Brain pericyte (primary cell): Measurements from ENCODE around the gene HRNR.

Experiments used
- DNase-seq: peaks from one replicate; pipeline ENCODE4 v3.0.0-alpha.2; 2012; ENCODE audit warnings: low read depth, low spot score

HRNR gene

DNA sequence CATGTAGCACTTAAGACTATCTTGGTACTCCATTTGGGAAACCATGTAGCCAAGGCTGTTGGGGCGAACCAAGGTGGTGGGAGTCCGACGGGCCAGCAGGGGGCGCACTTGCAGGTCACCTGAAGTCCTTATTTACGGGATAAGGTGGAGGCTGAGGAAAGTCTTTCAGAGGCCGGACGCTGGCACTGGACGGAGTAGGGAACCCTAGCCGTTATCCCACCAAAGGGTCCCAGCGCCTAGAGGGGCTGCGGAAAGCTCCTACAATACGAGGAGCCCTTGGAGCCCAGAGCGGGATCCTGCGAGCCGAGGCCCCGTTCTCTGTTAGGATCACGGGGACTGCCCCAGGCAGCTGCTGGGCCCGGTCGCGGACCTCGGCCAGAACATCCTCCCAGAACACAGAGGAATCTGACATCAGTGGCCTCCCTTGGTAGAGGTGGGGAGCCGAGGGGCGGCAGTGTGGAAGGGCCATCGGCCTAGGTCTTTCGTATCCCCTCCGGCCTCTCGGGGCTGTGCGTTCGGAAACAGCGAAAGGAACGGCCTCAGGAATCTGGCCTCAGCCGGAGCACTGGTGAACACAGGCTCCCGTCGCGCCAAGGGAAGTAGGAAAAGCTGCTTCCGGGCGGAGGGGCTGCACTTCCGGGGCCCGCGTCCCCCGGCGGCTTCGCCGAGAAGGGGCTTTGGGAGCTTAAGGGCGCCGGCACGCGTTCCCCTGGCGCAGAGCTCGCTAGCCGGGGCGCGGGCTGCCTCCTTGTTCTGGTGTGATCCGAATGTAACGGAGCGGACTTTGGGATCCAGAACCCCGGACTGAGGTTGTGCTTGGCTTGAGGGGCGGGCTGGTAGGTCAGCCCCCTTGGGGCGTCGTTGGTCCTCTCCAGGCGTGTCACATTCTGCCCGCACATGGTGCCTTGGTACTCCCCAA is 35.1 kb downstream of the HRNR start:
- DNase-seq = no peak

- DNase-seq = no peak
Measured at GRCh38 chr1:152186556-152187285, 37.3 kb downstream of the HRNR start.

DNA sequence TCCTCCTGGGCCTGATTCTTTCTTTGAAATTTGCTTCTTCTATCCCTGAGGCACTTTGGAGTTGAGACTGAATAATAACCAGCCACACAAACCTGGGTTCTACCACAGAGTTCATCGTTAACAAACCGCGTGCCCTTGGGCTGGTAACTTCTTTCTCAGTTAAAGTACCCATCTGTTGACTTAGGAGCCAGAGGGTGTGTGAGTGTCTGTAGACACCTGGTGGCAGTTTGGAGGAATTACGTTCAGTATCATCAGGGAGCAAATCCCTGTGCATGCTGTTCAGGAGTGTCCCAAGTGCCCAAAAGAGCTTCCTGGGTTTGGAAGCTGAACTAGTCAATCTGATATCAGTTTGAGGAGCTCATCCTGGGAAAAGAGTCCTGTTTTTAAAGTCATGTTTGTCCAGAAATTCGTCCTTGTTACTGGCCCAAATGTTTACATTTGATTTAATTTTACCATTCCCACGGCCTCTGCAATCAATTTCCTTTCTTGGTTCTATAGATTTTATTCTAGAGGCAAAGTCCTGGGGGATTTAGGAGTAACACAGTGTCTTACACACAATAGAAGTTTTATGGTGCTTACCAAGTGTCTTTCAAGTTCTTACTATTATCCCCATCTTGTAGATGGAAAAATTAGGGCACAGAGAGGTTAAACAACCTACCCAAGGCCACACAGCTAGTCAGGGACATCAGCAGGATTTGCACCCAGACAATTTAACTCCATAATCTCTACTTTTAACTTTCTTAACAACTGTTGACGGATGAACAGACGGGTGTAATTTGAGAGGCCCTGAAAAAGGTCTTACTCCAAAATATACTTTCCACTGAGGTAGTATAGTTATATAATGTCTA is 38.2 kb downstream of the HRNR start:
- no peak for DNase-seq

DNA sequence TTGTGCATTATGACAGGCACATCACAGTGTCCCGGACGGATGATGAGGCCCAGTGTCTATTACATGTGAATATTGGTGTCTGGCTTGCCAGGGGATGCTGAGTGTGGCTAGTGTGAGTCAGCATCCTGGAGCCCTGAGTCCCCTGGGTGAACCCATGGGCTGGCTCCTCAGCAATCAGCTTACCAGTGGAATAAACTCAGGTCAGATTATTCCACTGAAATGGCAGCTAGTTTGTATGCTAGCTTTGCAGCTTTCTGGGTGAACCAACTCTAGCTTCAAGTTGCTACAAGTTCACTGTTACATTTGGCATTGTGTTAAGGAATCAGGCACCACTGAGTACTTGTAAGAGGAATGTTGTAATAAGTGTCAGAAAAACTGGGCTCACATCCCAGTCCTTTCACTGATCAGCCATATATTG is 41.0 kb downstream of the HRNR start:
- DNase-seq = no peak

DNA sequence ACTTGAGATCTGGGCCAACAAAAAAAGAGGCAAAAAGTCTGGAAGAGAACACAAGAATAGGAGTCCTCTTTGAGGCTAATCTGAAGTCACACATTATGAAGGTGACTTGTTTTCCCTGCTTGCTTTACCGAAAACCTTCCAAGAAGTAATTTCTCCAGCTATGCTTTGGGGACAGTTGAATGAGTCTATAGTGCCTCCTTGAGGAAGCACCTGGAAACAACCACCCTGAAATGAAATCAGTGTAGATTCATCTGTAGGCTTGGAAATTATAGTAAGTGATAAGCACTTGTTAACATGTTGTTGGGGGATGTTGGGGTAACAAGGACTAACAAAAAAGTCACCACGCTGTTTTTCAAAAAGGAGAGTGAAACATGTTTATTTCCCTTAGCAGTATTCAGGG is 41.6 kb downstream of the HRNR start:
- DNase-seq = no peak

GRCh38 chr1:152179566-152179965 is 44.4 kb downstream of the HRNR start:
- DNase-seq = no peak

GRCh38 chr1:152170287-152170905 is 53.6 kb downstream of the HRNR start:
- no peak for DNase-seq

DNA sequence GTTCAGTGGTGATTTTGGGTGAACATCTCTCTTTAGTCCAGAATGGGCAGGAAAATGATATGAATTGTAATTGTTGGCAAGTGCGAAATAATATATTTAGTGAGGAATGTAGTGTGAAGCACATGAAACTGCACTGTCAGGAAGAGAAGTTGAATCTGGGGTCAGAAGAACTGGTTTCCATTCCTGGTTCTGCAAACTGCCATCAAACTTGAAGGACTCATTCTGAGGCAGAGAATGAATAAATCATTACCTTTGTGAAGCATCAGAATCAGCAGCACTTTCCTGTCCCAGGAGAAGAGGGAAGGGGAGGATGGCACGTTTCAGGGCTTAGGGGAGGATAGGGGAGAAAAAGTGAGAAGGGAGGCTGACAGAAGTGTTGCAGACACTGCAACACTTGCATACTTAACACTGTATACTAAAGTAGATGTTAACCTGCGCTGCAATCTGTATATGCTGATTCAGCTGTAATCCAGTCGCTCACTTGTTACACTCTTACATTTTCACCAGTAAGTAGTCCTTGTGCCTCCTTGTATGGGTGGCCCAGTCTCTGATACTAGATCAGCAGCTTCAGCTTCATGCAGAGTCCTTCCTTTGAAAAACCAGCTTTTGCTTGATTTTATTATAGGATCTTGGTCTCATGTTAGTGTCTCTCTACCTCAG is 54.5 kb downstream of the HRNR start:
- no peak for DNase-seq

DNA sequence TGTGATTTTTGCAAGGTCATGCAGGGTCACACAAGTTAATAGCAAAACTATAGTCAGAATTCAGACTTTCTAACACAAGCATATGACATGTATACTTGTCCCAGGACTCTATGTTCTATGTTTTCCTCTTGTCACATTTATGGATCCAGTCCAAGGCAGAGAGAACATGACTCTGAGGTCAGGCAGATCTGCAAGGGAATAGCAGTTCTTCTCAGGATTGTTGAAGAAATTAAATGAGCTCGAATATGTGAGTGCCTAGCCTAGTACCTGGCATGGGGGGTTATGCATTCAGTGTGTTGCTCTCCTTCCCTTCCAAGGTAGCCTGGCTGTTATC is 55.5 kb downstream of the HRNR start:
- no peak for DNase-seq

DNA sequence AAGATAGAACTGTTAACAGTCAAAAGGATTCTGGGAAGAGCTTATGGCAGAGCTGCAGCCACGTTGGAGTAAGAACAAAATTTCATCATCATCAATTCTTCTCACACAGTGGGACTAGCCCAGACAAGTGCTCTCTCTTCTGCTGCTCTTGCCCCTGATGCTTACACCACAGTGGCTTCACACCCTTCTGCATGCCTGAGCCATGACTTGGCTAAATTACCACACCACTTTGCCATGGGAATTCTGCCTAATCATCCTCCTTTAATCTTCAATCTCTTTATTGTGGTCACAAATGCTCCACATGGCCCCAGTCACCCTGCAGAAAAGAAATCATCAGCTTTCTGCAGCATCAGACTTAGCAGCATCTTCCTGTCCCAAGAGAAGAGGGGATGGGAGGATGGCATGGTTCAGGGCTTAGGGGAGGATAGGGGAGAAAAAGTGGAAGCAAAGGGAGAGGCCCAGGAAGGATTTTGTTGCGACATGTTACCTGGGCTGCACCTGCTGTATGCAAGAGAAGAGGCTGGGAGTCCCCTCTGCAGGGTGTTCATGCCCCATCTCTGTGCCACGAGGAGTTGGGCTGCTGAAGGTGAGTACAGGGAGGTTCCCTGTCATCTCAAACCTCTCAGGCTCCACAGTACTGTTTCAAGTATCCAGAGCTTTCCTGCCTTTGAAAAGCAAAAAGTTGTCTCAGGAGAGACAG is 56.0 kb downstream of the HRNR start:
- DNase-seq = no peak

DNA sequence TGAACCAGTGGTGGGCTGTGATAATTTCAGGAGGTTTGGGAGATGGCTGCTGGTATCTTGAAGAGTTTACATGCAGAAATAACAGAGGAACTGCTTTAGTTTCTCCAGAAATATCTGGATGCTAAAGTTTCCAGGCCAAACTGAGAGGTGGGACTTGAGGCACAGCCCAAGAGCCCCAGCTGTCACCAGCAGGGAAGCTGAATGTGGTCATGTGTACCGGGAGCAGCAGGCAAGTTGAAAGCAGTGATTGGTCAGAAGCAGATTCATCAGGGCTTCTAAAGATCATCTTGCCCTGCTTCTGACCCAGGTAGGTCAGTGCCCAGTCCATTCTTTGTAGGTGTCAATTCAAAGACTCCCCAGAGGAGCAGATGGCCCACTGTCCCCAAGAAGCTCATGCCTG is 57.0 kb downstream of the HRNR start:
- no peak for DNase-seq

DNA sequence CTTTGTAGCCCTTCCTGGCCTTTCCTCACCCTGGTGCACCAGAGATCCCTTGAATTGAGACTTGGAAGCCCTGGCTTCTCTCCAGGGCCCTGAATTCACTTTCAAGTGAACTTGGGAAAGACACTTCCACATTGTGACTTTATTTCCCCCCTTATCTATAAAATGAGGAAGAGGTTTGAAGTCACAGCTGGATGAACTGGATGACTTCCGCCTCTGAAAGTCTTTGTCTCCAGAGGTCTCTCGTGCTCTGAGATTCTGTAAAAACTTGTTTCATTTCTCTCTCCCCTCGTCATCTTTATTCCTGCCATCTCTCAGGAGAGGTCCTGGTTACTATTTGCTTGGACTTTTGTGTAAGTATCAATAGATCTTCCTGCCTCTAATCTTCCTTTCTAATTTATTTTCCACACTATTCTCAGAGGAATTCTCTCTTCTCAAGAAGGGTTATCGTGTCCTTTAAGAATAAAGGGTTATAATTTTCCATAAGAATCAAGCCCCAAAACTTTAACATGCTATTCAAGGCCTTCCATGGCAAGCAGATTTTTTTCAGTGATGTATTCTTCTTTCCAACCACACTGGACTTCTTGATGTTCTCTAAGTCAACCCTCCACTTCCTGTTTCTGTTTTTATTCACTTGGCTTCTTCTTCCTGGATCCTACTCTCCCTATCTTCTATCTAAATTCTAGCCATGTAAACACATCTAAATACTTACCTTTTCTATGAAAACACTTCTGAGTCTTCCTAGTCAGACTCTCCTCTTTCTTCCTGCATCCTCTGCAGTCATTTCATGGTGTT is 58.5 kb downstream of the HRNR start:
- DNase-seq = no peak

GRCh38 chr1:152164517-152165136 is 59.4 kb downstream of the HRNR start:
- DNase-seq = no peak

DNA sequence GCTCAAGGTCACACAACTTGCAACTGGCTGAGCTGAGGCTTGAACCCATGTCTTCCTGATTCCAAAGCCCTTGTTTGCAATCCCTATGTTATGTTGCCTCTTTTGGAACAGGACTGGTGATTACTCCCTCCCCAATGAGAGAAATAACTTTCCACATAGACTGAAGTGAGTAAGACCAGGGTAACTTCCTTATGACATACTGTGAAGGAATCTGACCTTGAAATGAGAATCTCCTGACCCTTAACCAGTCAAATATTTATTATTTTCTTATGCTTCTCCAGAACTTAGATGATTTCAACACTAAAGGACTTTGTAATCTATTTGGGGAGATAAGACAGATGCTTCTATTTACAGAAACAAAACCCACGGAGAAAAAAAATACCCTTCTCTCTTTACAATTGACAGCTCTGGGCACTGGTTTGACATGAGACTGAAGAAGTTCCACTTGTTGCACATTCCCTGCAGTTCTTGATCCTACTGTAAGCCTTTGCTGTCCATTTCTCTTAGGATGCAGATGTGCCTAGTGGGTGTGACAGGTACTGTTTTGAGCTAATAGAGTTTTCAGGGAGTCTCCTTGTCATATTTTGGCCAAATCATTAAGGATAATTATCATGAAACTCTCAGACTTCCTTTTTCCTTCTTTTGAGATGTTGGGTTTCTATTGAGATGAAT is 61.1 kb downstream of the HRNR start:
- DNase-seq = no peak
